CD14-positive monocyte (primary cell): Measurements from ENCODE around the gene PSTPIP1. TPM values are rescaled to one million over a fixed set of nuclear protein-coding genes. Genes with fewer than 3 reads are reported as not detected.

Source experiments
- DNase-seq, 3 donors: peaks; one replicate each; pipeline ENCODE4 v3.0.0-alpha.2; 2011 to 2022
- H2AFZ ChIP-seq: 2 replicates; pipeline ENCODE4 v1.6.0; 2012; ENCODE audit warnings: mild to moderate bottlenecking, low read depth, low read length, inconsistent platforms; ENCODE audit not compliant: insufficient read depth, poor library complexity, severe bottlenecking
- H3K27ac ChIP-seq, 2 donors: 1 replicate in 1 of 2; 2 replicates in 1 of 2; pipeline ENCODE4 v1.5.1; 2012 to 2013; ENCODE audit warnings: low read length in 2 of 2, control low read depth in 1 of 2, inconsistent platforms in 1 of 2, low read depth in 1 of 2, mild to moderate bottlenecking in 1 of 2
- H3K27me3 ChIP-seq, 2 donors: one replicate each; pipeline versions ENCODE4 v1.6.0 to v1.6.1; 2011 to 2013; ENCODE audit warnings: low read length in 2 of 2; ENCODE audit not compliant: control insufficient read depth in 2 of 2, insufficient read depth in 2 of 2
- H3K36me3 ChIP-seq, 2 donors: replicated peaks in 1 of 2; 1 replicate in 1 of 2; 2 replicates in 1 of 2; pipeline versions ENCODE4 v1.5.1 to v1.6.1; 2012 to 2013; ENCODE audit warnings: low read length in 2 of 2, control low read depth in 1 of 2, inconsistent platforms in 1 of 2, mild to moderate bottlenecking in 1 of 2; ENCODE audit not compliant: insufficient read depth in 2 of 2, control insufficient read depth in 1 of 2
- H3K4me1 ChIP-seq, 2 donors: 1 replicate in 1 of 2; 2 replicates in 1 of 2; pipeline versions ENCODE4 v1.5.1 to v1.6.1; 2012 to 2013; ENCODE audit warnings: low read length in 2 of 2, control low read depth in 1 of 2, inconsistent platforms in 1 of 2, mild to moderate bottlenecking in 1 of 2, moderate library complexity in 1 of 2; ENCODE audit not compliant: insufficient read depth in 2 of 2, control insufficient read depth in 1 of 2
- H3K4me2 ChIP-seq: replicated peaks from 2 replicates; pipeline ENCODE3; 2012; ENCODE audit warnings: low read length, moderate library complexity, mild to moderate bottlenecking; ENCODE audit not compliant: poor library complexity, severe bottlenecking; ENCODE audit errors: extremely low read depth
- H3K4me3 ChIP-seq, 3 experiments: fragments of 200-600 bp in 1 of 3; sonication (generic) in 1 of 3; replicated peaks in 1 of 3; 1 replicate in 2 of 3; 2 replicates in 1 of 3; pipeline ENCODE4 v1.5.1; 2011 to 2013; ENCODE audit warnings: low read length in 3 of 3, mild to moderate bottlenecking in 3 of 3, control low read depth in 2 of 3, low read depth in 2 of 3, inconsistent platforms in 1 of 3, moderate library complexity in 1 of 3
- H3K79me2 ChIP-seq: 2 replicates; pipeline ENCODE4 v1.6.0; 2012; ENCODE audit warnings: mild to moderate bottlenecking, control low read depth, inconsistent platforms, low read length, moderate library complexity; ENCODE audit not compliant: insufficient read depth
- H3K9ac ChIP-seq: 2 replicates; pipeline ENCODE4 v1.6.0; 2017; ENCODE audit warnings: low read length, mild to moderate bottlenecking; ENCODE audit not compliant: insufficient read depth, poor library complexity, severe bottlenecking
- H3K9me3 ChIP-seq, 2 donors: replicated peaks in 1 of 2; 1 replicate in 1 of 2; 2 replicates in 1 of 2; pipeline versions ENCODE4 v1.5.1 to v1.6.1; 2012 to 2013; ENCODE audit warnings: low read length in 2 of 2, control low read depth in 1 of 2; ENCODE audit not compliant: control insufficient read depth in 1 of 2, insufficient read depth in 1 of 2
- H4K20me1 ChIP-seq: 2 replicates; pipeline ENCODE4 v1.6.0; 2012; ENCODE audit warnings: mild to moderate bottlenecking, low read length, control low read depth, moderate library complexity; ENCODE audit not compliant: insufficient read depth
- H3K27ac Mint-ChIP-seq, 7 donors: one replicate each; pipeline ENCODE4 v1.8.0; 2020; ENCODE audit warnings: mild to moderate bottlenecking in 7 of 7, mixed read lengths in 7 of 7, moderate library complexity in 6 of 7, inconsistent platforms in 2 of 7
- H3K27me3 Mint-ChIP-seq, 3 donors: one replicate each; pipeline ENCODE4 v1.8.0; 2021 to 2022; ENCODE audit warnings: low read depth in 3 of 3, mild to moderate bottlenecking in 3 of 3, mixed read lengths in 3 of 3, moderate library complexity in 3 of 3, inconsistent platforms in 1 of 3
- H3K36me3 Mint-ChIP-seq, 2 donors: one replicate each; pipeline ENCODE4 v1.8.0; 2020; ENCODE audit warnings: mixed read lengths in 2 of 2, inconsistent platforms in 1 of 2, mild to moderate bottlenecking in 1 of 2
- H3K4me1 Mint-ChIP-seq: one replicate; pipeline ENCODE4 v1.8.0; 2020; ENCODE audit warnings: mild to moderate bottlenecking, mixed read lengths
- H3K4me3 Mint-ChIP-seq, 2 donors: one replicate each; pipeline ENCODE4 v1.8.0; 2020; ENCODE audit warnings: mild to moderate bottlenecking in 2 of 2, mixed read lengths in 2 of 2, moderate library complexity in 1 of 2
- H3K9me3 Mint-ChIP-seq, 7 donors: one replicate each; pipeline ENCODE4 v1.8.0; 2020 to 2022; ENCODE audit warnings: mixed read lengths in 7 of 7, mild to moderate bottlenecking in 6 of 7, moderate library complexity in 6 of 7, inconsistent platforms in 2 of 7
- CTCF ChIP-seq: fragments of 200-600 bp; IDR thresholded peaks from one replicate; pipeline ENCODE4 v1.8.0; 2022; ENCODE audit warnings: antibody characterized with exemption, mild to moderate bottlenecking
- WGBS: methylation state at CpG from one replicate; pipeline ENCODE4 v1.1.5; 2013; ENCODE audit warnings: missing lambda C conversion rate; ENCODE audit not compliant: insufficient coverage; 5-methylcytosine and 5-hydroxymethylcytosine counted together
- intact Hi-C, 2 donors: fragments of 100-400 bp; cut with micrococcal nuclease; formaldehyde crosslinking; loops; one replicate each; pipeline versions ENCODE4 v1.15.0 to v1.15.1; 2023
- polyA plus RNA-seq, 3 donors: library from polyadenylated mRNA; depleted of rRNA in 1 of 3; unstranded in 2 of 3; stranded (reverse) in 1 of 3; fragments of 300-500 nt in 2 of 3; fragments of >200 nt in 1 of 3; fragmentation: Illumina TruSeq in 2 of 3; gene quantifications; 1 replicate in 2 of 3; 2 replicates in 1 of 3; pipeline ENCODE4 v1.2.3, GENCODE V29; 2012 to 2021

The PSTPIP1 gene
- polyA plus RNA-seq, 3 donors = 85.9 to 183 (median 86.8) TPM

GRCh38 chr15:76994001-76994400 is 925 bp upstream of the PSTPIP1 start:
- Histone ChIP-seq H3K9ac (peak overlapping the region; percentile 68), H3K36me3 (peaks cover 3 to 7% of the 10 kb centered on the region in 2 donors), H3K27me3 (no peaks in the 10 kb centered on the region), H3K79me2 (peaks cover 73% of the 10 kb centered on the region), H3K9me3 (no peaks in the 10 kb centered on the region), H3K27ac (peak overlapping the region; percentile 55 to 91), H3K4me2 (peak overlapping the region; percentile 84), H4K20me1 (peaks cover 37% of the 10 kb centered on the region), H3K4me1 (peaks cover 96 to 99% of the 10 kb centered on the region in 2 donors), H3K4me3 (peak overlapping the region in 1 of 3 experiments; percentile 94), H2AFZ (peak overlapping the region; percentile 85)
- Mint-ChIP-seq H3K9me3 (peaks cover 0 to 2% (median 0%) of the 10 kb centered on the region in 7 donors), H3K27me3 (peaks cover 0 to 7% (median 0%) of the 10 kb centered on the region in 3 donors), H3K4me3 (peak overlapping the region; percentile 49 to 53), H3K4me1 (peaks cover 93% of the 10 kb centered on the region), H3K36me3 (peaks cover 13 to 21% of the 10 kb centered on the region in 2 donors), H3K27ac (peak overlapping the region; percentile 88 to 99 (median 95))
- WGBS = 6% methylated on average over 7 of the region's 8 CpGs
- TF ChIP-seq CTCF = no peak
- intact Hi-C loops = loop anchor here in 1 of 2 donors (10.0 kb wide), 1 partner anchor 71 kb away; no protein-coding TSS in a partner anchor
- peak; percentile 76 to 86 (median 84) for DNase-seq

- H3K4me3 ChIP-seq = peak overlapping the region in 1 of 3 experiments; percentile 94
- intact Hi-C loops = loop anchor here in 1 of 2 donors (10.0 kb wide), 1 partner anchor 70 kb away; no protein-coding TSS in a partner anchor
- DNase-seq = no peak
- peaks cover 4 to 11% of the 10 kb centered on the region in 2 donors for H3K36me3 ChIP-seq
- H3K9me3 ChIP-seq = no peaks in the 10 kb centered on the region
- peak overlapping the region; percentile 85 for H2AFZ ChIP-seq
- WGBS = 64% methylated on average over 2 of the region's 6 CpGs
- H3K4me1 Mint-ChIP-seq = peaks cover 93% of the 10 kb centered on the region
- H3K4me1 ChIP-seq = peaks cover 96 to 99% of the 10 kb centered on the region in 2 donors
- H3K9ac ChIP-seq = peak overlapping the region; percentile 68
- peak overlapping the region; percentile 90 to 96 for H3K4me3 Mint-ChIP-seq
- H3K27me3 Mint-ChIP-seq = peaks cover 0 to 6% (median 0%) of the 10 kb centered on the region in 3 donors
- H3K9me3 Mint-ChIP-seq = peaks cover 0 to 2% (median 0%) of the 10 kb centered on the region in 7 donors
- peaks cover 42% of the 10 kb centered on the region for H4K20me1 ChIP-seq
- no peak for TF ChIP-seq CTCF
- H3K36me3 Mint-ChIP-seq = peaks cover 16 to 26% of the 10 kb centered on the region in 2 donors
- H3K4me2 ChIP-seq = peak overlapping the region; percentile 84
- H3K27ac Mint-ChIP-seq = peak overlapping the region; percentile 88 to 99 (median 95)
- H3K27ac ChIP-seq = peak overlapping the region; percentile 55 to 91
- peaks cover 78% of the 10 kb centered on the region for H3K79me2 ChIP-seq
- no peaks in the 10 kb centered on the region for H3K27me3 ChIP-seq
Observed at GRCh38 chr15:76994496-76994895, 430 bp upstream of the PSTPIP1 start.
